Measurements from ENCODE around the gene ANKRD39.
"Not testable (repeated sequence)": the region's sequence is repeated elsewhere in the genome, so short reads cannot be mapped to it uniquely, and the experiment has no call there.

ANKRD39 gene

GRCh38 chr2:96864343-96865091 is 6.7 kb upstream of the ANKRD39 start:
- no peak overlapping the region for H2AFZ ChIP-seq (ENCODE audit: low read length)
- no peaks in the 10 kb centered on the region for H3K36me3 ChIP-seq (replicated peaks; ENCODE audit: insufficient read depth, low read length)
- no peaks in the 10 kb centered on the region for H3K9me3 ChIP-seq (replicated peaks; ENCODE audit: insufficient read depth, low read length)
- H3K4me1 ChIP-seq (ENCODE audit: low read length) = no peaks in the 10 kb centered on the region
- DNase-seq = no peak
- no peaks in the 10 kb centered on the region for H3K27me3 ChIP-seq (replicated peaks; ENCODE audit: insufficient read depth, low read length)
- no peak overlapping the region for H3K9ac ChIP-seq (ENCODE audit: low read length)
- no peaks in the 10 kb centered on the region for H3F3A ChIP-seq (ENCODE audit: insufficient read depth, low read length)
- no peaks in the 10 kb centered on the region for H4K20me1 ChIP-seq (ENCODE audit: insufficient read depth, low read length)
- no peak overlapping the region for H3K27ac ChIP-seq (ENCODE audit: low read length)
- no peak overlapping the region for H3K4me2 ChIP-seq (ENCODE audit: low read depth, low read length)
- H3K4me3 ChIP-seq (ENCODE audit: low read length) = no peak overlapping the region
- TF ChIP-seq CTCF (IDR thresholded peaks at IDR 0.05; ENCODE audit: low read length) = no peak
- TF ChIP-seq EZH2phosphoT487 (IDR thresholded peaks at IDR 0.05; ENCODE audit: low read length) = no peak
- TF ChIP-seq EZH2 (optimal IDR thresholded peaks at IDR 0.05; ENCODE audit: low read depth, low read length) = no peak
- H3K9me2 ChIP-seq (replicated peaks; ENCODE audit: insufficient read depth, low read length) = no peaks in the 10 kb centered on the region
- no peaks in the 10 kb centered on the region for H3K79me2 ChIP-seq (ENCODE audit: low read length)

GRCh38 chr2:96863575-96864342 is 5.9 kb upstream of the ANKRD39 start:
- no peak for TF ChIP-seq EZH2phosphoT487 (IDR thresholded peaks at IDR 0.05; ENCODE audit: low read length)
- no peak for TF ChIP-seq CTCF (IDR thresholded peaks at IDR 0.05; ENCODE audit: low read length)
- no peak for TF ChIP-seq EZH2 (optimal IDR thresholded peaks at IDR 0.05; ENCODE audit: low read depth, low read length)
- H3K9ac ChIP-seq (ENCODE audit: low read length) = no peak overlapping the region

GRCh38 chr2:96863056-96863455 is 5.2 kb upstream of the ANKRD39 start:
- not testable (repeated sequence) for H3F3A ChIP-seq (ENCODE audit: insufficient read depth, low read length); H3K9me2 ChIP-seq (replicated peaks; ENCODE audit: insufficient read depth, low read length); DNase-seq; H3K4me3 ChIP-seq (ENCODE audit: low read length); H3K9ac ChIP-seq (ENCODE audit: low read length); H3K9me3 ChIP-seq (replicated peaks; ENCODE audit: insufficient read depth, low read length); H3K4me2 ChIP-seq (ENCODE audit: low read depth, low read length); H3K79me2 ChIP-seq (ENCODE audit: low read length); H2AFZ ChIP-seq (ENCODE audit: low read length); H3K27me3 ChIP-seq (replicated peaks; ENCODE audit: insufficient read depth, low read length); H3K4me1 ChIP-seq (ENCODE audit: low read length); H3K27ac ChIP-seq (ENCODE audit: low read length); H4K20me1 ChIP-seq (ENCODE audit: insufficient read depth, low read length); H3K36me3 ChIP-seq (replicated peaks; ENCODE audit: insufficient read depth, low read length)

More at GRCh38 chr2:96863575-96864342, 5.9 kb upstream of the ANKRD39 start:
- 0 out of 2 replicates have a peak, but pooled peaks cover 1% of the 10 kb centered on the region for H3K4me1 ChIP-seq (ENCODE audit: low read length)
- no peaks in the 10 kb centered on the region for H3K9me2 ChIP-seq (replicated peaks; ENCODE audit: insufficient read depth, low read length)
- H4K20me1 ChIP-seq (ENCODE audit: insufficient read depth, low read length) = no peaks in the 10 kb centered on the region
- H3K79me2 ChIP-seq (ENCODE audit: low read length) = no peaks in the 10 kb centered on the region
- no peak overlapping the region for H3K27ac ChIP-seq (ENCODE audit: low read length)
- H3F3A ChIP-seq (ENCODE audit: insufficient read depth, low read length) = no peaks in the 10 kb centered on the region
- H3K4me2 ChIP-seq (ENCODE audit: low read depth, low read length) = no peak overlapping the region
- DNase-seq = no peak
- no peak overlapping the region for H2AFZ ChIP-seq (ENCODE audit: low read length)
- no peak overlapping the region for H3K4me3 ChIP-seq (ENCODE audit: low read length)
- H3K27me3 ChIP-seq (replicated peaks; ENCODE audit: insufficient read depth, low read length) = no peaks in the 10 kb centered on the region
- H3K9me3 ChIP-seq (replicated peaks; ENCODE audit: insufficient read depth, low read length) = no peaks in the 10 kb centered on the region
- no peaks in the 10 kb centered on the region for H3K36me3 ChIP-seq (replicated peaks; ENCODE audit: insufficient read depth, low read length)
